Measurements from ENCODE around the gene LRIT2.

DNA sequence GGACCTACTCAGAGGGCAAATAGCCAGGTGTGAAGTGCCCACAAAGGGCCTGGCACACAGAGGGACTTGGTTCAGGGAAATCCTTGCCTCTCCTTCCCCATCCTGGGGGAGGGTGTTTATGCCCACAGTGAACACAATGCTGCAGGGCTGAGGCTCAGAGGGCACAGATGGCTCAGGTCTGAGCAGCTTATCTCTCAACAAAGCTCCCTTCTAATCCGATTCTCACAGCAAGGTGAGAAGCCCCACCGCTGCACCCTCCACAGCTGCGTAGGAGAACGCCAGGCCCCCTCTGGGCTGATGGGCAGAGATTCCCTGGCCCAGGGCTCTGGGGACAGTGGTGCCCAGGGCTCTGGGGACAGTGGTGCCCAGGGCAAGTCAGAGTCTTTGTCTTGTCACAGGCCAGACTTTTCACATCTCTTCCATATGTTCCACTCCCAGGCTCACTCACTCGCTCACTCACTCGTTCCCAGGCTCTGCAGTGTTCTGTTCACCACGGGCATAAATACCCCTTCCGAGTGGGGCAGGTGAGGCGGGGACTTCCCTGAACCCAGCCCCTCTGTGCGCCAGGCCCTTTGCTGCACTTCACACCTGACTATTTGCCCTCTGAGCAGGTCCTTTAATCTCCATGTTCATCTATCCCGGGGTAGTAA, 39.7 kb downstream of the LRIT2 start:
- TF ChIP-seq, protein P1, sequence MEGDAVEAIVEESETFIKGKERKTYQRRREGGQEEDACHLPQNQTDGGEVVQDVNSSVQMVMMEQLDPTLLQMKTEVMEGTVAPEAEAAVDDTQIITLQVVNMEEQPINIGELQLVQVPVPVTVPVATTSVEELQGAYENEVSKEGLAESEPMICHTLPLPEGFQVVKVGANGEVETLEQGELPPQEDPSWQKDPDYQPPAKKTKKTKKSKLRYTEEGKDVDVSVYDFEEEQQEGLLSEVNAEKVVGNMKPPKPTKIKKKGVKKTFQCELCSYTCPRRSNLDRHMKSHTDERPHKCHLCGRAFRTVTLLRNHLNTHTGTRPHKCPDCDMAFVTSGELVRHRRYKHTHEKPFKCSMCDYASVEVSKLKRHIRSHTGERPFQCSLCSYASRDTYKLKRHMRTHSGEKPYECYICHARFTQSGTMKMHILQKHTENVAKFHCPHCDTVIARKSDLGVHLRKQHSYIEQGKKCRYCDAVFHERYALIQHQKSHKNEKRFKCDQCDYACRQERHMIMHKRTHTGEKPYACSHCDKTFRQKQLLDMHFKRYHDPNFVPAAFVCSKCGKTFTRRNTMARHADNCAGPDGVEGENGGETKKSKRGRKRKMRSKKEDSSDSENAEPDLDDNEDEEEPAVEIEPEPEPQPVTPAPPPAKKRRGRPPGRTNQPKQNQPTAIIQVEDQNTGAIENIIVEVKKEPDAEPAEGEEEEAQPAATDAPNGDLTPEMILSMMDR (IDR thresholded peaks at IDR 0.05), result no peak
- TF ChIP-seq POLR2A (IDR thresholded peaks at IDR 0.05), result no peak

Data from adrenal gland (tissue), 5 donors.